D721Med (cell line): ENCODE data around the gene SNRPE.
"Not testable (repeated sequence)": the region's sequence is repeated elsewhere in the genome, so short reads cannot be mapped to it uniquely, and the experiment has no call there.

ENCODE experiments used
- DNase-seq: peaks from one replicate; pipeline ENCODE4 v3.0.0; 2011; ENCODE audit warnings: low spot score; ENCODE audit not compliant: insufficient read length
- FAIRE-seq: peaks from 2 replicates; lab custom pipeline; 2011; peaks lifted over from hg19 to GRCh38; lab: Jason Lieb, UNC
- TF ChIP-seq, protein P1 (sequence below): IDR thresholded peaks from 2 replicates; pipeline ENCODE4 v1.5.1; 2012; ENCODE audit warnings: mild to moderate bottlenecking, control low read depth; ENCODE audit not compliant: insufficient read depth; ENCODE audit errors: missing control alignments

SNRPE gene

DNA sequence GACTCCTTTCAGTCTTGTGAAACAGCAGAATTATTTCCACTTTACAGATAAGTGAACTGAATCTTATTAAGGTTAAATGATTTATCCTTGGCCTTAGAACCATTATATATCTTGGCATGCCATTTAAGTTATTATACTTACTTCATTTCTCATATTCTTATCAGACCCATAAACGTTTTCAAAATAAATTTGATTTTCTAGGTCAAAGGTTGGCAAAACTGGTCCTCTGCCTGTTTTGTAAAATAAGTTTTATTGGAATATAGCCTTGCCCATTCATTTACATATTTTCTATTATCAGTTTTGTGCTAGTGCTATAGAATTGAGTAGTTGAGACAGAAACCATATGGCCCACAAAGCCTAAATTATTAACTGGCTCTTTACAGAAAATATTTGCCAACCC is 32.9 kb upstream of the SNRPE start:
- TF ChIP-seq, protein P1, sequence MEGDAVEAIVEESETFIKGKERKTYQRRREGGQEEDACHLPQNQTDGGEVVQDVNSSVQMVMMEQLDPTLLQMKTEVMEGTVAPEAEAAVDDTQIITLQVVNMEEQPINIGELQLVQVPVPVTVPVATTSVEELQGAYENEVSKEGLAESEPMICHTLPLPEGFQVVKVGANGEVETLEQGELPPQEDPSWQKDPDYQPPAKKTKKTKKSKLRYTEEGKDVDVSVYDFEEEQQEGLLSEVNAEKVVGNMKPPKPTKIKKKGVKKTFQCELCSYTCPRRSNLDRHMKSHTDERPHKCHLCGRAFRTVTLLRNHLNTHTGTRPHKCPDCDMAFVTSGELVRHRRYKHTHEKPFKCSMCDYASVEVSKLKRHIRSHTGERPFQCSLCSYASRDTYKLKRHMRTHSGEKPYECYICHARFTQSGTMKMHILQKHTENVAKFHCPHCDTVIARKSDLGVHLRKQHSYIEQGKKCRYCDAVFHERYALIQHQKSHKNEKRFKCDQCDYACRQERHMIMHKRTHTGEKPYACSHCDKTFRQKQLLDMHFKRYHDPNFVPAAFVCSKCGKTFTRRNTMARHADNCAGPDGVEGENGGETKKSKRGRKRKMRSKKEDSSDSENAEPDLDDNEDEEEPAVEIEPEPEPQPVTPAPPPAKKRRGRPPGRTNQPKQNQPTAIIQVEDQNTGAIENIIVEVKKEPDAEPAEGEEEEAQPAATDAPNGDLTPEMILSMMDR, result no peak
- FAIRE-seq (no peak), DNase-seq (no peak)

DNA sequence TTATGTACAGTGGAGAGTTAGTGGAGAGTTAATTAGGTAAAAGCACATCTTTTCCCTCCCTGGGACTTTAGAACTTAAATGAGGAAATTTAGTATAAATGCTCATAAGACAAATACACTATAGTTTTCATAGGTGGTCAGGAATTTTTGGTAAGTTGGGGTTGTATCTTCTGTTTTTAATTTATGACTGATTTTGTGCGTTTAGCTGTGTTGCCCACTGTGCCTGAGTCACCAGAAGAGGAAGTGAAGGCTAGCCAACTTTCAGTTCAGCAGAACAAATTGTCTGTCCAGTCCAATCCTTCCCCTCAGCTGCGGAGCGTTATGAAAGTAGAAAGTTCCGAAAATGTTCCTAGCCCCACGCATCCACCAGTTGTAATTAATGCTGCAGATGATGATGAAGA is 32.2 kb upstream of the SNRPE start:
- not testable (repeated sequence) for FAIRE-seq, DNase-seq

DNA sequence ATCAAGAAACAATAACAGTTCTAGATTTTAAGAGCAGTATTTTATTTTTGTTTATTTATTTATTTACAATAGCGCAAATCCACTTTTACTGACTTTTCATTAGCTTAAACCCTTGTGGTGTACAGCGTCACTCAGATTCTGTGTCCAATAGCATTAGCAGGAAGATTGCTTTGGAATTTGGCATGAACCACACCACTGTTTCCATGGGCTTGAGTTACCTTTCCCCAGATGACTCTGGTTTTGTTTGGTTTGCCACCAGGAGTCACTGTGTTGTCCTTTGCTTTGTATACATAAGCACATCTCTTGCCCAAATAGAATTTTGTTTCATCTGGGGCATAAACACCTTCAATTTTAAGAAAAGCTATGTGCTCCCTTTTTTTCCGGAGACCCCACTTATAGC is 25.9 kb upstream of the SNRPE start:
- FAIRE-seq, result no peak
- TF ChIP-seq, protein P1, result no peak

DNA sequence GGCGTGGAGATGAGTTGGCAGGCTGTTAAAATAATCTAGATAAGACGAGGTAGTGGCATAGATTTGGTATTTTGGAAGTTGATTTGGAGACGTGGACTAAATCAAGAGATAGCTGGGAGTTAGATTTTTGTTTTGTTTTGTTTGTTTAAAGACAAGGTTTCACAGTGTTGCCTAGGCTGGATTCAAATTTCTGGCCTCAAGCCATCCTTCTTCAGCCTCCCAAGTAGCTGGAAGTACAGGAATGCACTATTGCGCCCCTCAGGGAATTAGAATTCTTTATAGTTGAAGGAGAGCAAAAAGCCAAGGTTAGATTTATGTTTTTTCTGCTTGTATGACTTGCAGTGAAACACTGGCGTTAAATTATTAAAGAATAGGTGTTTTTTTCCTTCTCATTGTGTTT is 22.3 kb upstream of the SNRPE start:
- DNase-seq (no peak), FAIRE-seq (no peak)
- TF ChIP-seq, protein P1, result no peak

More for the DNA sequence above, 25.9 kb upstream of the SNRPE start:
- no peak for DNase-seq

DNA sequence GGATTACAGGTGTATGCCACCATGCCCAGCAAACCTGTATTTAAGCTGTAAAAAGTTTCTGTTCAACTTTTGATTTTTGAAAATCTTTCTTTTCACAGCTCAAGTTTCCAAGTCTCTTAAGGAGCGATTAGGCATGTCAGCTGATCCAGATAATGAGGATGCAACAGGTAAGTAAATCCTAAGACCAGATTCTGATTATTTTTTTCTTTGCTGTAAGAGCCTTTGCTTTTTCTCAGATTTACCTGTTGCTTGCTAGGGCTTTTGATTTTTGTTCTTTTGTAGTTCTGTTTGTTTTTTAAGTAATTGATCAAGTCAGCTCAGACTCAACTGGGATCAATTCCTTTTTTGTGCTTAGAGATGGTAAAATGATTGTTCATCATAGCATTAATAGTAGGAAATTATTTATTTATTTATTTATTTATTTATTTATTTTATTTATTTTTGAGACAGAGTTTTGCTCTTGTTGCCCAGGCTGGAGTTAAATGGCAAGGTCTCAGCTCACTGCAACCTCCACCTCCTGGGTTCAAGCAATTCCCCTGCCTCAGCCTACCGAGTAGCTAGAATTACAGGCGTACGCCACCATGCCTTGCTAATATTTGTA is 21.1 kb upstream of the SNRPE start:
- TF ChIP-seq, protein P1, result no peak
- DNase-seq (no peak), FAIRE-seq (no peak)

DNA sequence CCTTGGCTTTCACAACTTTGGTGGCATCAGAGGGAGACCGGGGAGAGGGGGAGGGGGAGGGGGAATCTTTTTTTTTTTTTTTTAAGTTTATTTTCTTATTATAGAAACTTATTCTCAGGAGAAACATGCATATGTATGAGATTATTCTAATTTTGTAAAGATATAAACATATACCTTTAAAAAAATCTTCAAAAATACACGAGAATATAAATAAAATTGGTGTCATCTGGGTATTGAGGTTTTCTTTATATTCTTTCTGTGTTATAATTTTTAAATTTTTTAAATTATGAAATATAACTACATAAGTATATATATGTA is 18.9 kb upstream of the SNRPE start:
- FAIRE-seq, result no peak
- DNase-seq, result no peak
- TF ChIP-seq, protein P1, result no peak

DNA sequence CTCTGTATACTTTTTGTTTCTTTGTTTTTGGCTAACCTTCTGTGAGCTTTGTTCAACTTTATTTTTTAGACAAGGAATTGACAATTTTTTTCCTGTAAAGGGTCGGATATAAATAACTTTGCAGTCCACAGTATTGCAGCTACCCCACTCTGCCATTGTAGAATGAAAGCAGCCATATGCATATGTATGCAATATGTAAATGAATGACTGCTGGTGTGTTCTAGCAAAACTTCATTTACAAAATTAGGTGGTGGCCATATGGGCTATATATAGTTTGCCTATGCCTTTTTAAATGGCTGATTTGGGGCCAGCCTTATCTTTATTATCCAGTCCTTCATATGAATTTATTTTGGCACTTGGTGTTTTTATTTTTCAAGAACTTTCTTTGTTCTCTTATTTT is 18.0 kb upstream of the SNRPE start:
- no peak for FAIRE-seq

DNA sequence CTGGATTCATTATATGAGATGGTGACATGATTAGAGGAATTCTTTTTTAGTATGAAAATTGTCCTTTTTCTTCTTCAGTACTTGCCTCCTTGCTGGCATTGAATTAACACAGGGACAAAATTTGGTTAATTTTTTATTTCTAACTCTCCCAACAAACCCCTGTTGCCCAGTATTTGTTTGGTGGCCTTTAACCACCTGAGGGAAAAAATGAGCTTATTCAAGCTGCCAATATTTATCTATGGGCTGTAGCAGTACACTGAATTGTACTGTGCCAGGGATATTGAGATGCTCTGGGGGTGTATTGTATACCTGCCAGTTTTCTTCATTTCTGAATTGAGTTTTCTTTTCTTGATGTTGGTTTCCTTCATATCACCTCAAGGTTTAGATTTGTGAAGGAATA is 8.3 kb upstream of the SNRPE start:
- DNase-seq, result not testable (repeated sequence)

More for the DNA sequence above, 18.0 kb upstream of the SNRPE start:
- TF ChIP-seq, protein P1, result no peak
- DNase-seq, result no peak

More for the DNA sequence above, 8.3 kb upstream of the SNRPE start:
- not testable (repeated sequence) for FAIRE-seq
